Loucy (cell line): Measurements from ENCODE around the gene CD28.

ENCODE experiments used
- CTCF ChIP-seq: fragments of 200-600 bp; sonication (generic); conservative IDR thresholded peaks from 2 replicates; pipeline ENCODE4 v1.5.1; 2014; ENCODE audit warnings: mild to moderate bottlenecking, antibody characterized with exemption, low read length
- EZH2phosphoT487 ChIP-seq: fragments of 200-600 bp; IDR thresholded peaks from 2 replicates; pipeline ENCODE4 v1.6.1; 2018; ENCODE audit warnings: antibody characterized with exemption, mild to moderate bottlenecking, moderate library complexity, borderline replicate concordance

GRCh38 chr2:203734276-203734983 lies 28.0 kb downstream of the CD28 start:
- no peak for TF ChIP-seq CTCF
- TF ChIP-seq EZH2phosphoT487, result no peak
